ENCODE results near the gene CDKN2C.

GRCh38 chr1:50989694-50990093 is 19.6 kb downstream of the CDKN2C start:
- no peak for TF ChIP-seq ZNF830 (tag by site-specific recombination; IDR thresholded peaks at IDR 0.05; ENCODE audit: low read depth)
- TF ChIP-seq ZNF274 (IDR thresholded peaks at IDR 0.05; ENCODE audit: low read length), result no peak
- TF ChIP-seq ZNF274 (tag by site-specific recombination; IDR thresholded peaks at IDR 0.05; ENCODE audit: borderline replicate concordance), result no peak
- TF ChIP-seq CTCF (tag by site-specific recombination; IDR thresholded peaks at IDR 0.05), result no peak
- TF ChIP-seq ZNF404 (tag by site-specific recombination; IDR thresholded peaks at IDR 0.05), result no peak
- TF ChIP-seq, protein P1, sequence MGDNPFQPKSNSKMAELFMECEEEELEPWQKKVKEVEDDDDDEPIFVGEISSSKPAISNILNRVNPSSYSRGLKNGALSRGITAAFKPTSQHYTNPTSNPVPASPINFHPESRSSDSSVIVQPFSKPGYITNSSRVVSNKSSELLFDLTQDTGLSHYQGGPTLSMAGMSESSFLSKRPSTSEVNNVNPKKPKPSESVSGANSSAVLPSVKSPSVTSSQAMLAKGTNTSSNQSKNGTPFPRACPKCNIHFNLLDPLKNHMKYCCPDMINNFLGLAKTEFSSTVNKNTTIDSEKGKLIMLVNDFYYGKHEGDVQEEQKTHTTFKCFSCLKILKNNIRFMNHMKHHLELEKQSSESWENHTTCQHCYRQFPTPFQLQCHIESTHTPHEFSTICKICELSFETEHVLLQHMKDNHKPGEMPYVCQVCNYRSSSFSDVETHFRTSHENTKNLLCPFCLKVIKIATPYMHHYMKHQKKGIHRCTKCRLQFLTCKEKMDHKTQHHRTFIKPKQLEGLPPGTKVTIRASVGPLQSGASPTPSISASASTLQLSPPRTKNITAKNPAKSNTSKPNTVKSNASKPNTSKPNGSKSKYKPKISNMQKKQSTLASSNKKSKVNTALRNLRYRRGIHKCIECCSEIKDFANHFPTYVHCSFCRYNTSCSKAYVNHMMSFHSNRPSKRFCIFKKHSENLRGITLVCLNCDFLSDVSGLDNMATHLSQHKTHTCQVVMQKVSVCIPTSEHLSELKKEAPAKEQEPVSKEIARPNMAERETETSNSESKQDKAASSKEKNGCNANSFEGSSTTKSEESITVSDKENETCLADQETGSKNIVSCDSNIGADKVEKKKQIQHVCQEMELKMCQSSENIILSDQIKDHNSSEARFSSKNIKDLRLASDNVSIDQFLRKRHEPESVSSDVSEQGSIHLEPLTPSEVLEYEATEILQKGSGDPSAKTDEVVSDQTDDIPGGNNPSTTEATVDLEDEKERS (tag by site-specific recombination; IDR thresholded peaks at IDR 0.05), result no peak

Data from HEK293 (cell line).